ENCODE measurements around the gene VPS37B.
"Not testable (repeated sequence)": the region's sequence is repeated elsewhere in the genome, so short reads cannot be mapped to it uniquely, and the experiment has no call there.

VPS37B gene

GRCh38 chr12:122895704-122896636 lies at the start of gene VPS37B:
Gene VPS37B, minus strand, starts transcription at chr12:122896124. Its CDS starts 62 bp downstream, at chr12:122896062.
- peak; percentile 87 for DNase-seq (ENCODE audit: low spot score)

GRCh38 chr12:122944605-122945592 lies 49.0 kb upstream of the VPS37B start:
- no peak for DNase-seq (ENCODE audit: low spot score)

- DNase-seq (ENCODE audit: low spot score) = no peak
Observed at GRCh38 chr12:122943196-122943595, 47.3 kb upstream of the VPS37B start.

- no peak for DNase-seq (ENCODE audit: low spot score)
Observed at GRCh38 chr12:122942637-122943036, 46.7 kb upstream of the VPS37B start.

- not testable (repeated sequence) for DNase-seq (ENCODE audit: low spot score)
Observed at GRCh38 chr12:122941351-122941750, 45.4 kb upstream of the VPS37B start.

GRCh38 chr12:122939125-122939524 lies 43.2 kb upstream of the VPS37B start:
- no peak for DNase-seq (ENCODE audit: low spot score)

GRCh38 chr12:122937622-122938091 lies 41.7 kb upstream of the VPS37B start:
- no peak for DNase-seq (ENCODE audit: low spot score)

GRCh38 chr12:122935318-122935717 lies 39.4 kb upstream of the VPS37B start:
- DNase-seq (ENCODE audit: low spot score) = no peak

- no peak for DNase-seq (ENCODE audit: low spot score)
Observed at GRCh38 chr12:122934722-122935121, 38.8 kb upstream of the VPS37B start.

GRCh38 chr12:122932207-122932606 lies 36.3 kb upstream of the VPS37B start:
- DNase-seq (ENCODE audit: low spot score) = no peak

GRCh38 chr12:122929812-122930211 lies 33.9 kb upstream of the VPS37B start:
- no peak for DNase-seq (ENCODE audit: low spot score)

GRCh38 chr12:122929148-122929538 lies 33.2 kb upstream of the VPS37B start:
- DNase-seq (ENCODE audit: low spot score) = no peak

- DNase-seq (ENCODE audit: low spot score) = no peak
Observed at GRCh38 chr12:122928404-122929147, 32.7 kb upstream of the VPS37B start.

GRCh38 chr12:122927756-122928403 lies 32.0 kb upstream of the VPS37B start:
- no peak for DNase-seq (ENCODE audit: low spot score)

GRCh38 chr12:122921917-122922316 lies 26.0 kb upstream of the VPS37B start:
- DNase-seq (ENCODE audit: low spot score) = no peak

- no peak for DNase-seq (ENCODE audit: low spot score)
Observed at GRCh38 chr12:122920687-122921086, 24.8 kb upstream of the VPS37B start.

- DNase-seq (ENCODE audit: low spot score) = no peak
Observed at GRCh38 chr12:122918827-122919226, 22.9 kb upstream of the VPS37B start.

- DNase-seq (ENCODE audit: low spot score) = no peak
Observed at GRCh38 chr12:122917507-122918121, 21.7 kb upstream of the VPS37B start.

GRCh38 chr12:122909442-122910288 lies 13.7 kb upstream of the VPS37B start:
- no peak for DNase-seq (ENCODE audit: low spot score)

GRCh38 chr12:122908915-122909314 lies 13.0 kb upstream of the VPS37B start:
- no peak for DNase-seq (ENCODE audit: low spot score)

Data from CD4-positive, alpha-beta T cell treated with Interleukin-15 for 4 hours (primary cell).